SH-SY5Y (cell line): Measurements from ENCODE around the gene ABCA2.

Experiments
- GATA2 ChIP-seq: IDR thresholded peaks from 2 replicates; pipeline ENCODE4 v1.6.1; 2011; ENCODE audit warnings: mild to moderate bottlenecking, low read depth, low read length
- GATA3 ChIP-seq: IDR thresholded peaks from 2 replicates; pipeline ENCODE4 v1.6.1; 2011; ENCODE audit warnings: low read depth, mild to moderate bottlenecking, low read length, moderate library complexity

GRCh38 chr9:136968333-136969127 lies 59.5 kb downstream of the ABCA2 start:
- TF ChIP-seq GATA3 (no peak), GATA2 (no peak)
